GM18520 (cell line): ENCODE results near the gene ZBTB7B.

Source experiments
- ATAC-seq: cut with Tn5 transposase; IDR thresholded peaks from one replicate; pipeline ENCODE4 v1.9.1; 2021; ENCODE audit not compliant: unreplicated experiment

Gene ZBTB7B

GRCh38 chr1:155002464-155003226, at the start of gene ZBTB7B:
Gene ZBTB7B (plus strand): TSS chr1:155002802. CDS start chr1:155014661, 11,859 bp downstream.
- no peak for ATAC-seq

- no peak for ATAC-seq
These were observed 49.0 kb upstream of the ZBTB7B start for GRCh38 chr1:154953611-154954038.

- ATAC-seq = no peak
These were observed 48.1 kb upstream of the ZBTB7B start for GRCh38 chr1:154954541-154954940.

GRCh38 chr1:154955039-154955717, 47.4 kb upstream of the ZBTB7B start:
- no peak for ATAC-seq

- ATAC-seq = peak; percentile 53
These were observed 46.7 kb upstream of the ZBTB7B start, which contains the start of gene PBXIP1 for GRCh38 chr1:154955718-154956543. Gene PBXIP1 (minus strand): TSS chr1:154956099. CDS start chr1:154953721, 2,378 bp downstream.

GRCh38 chr1:154956544-154956941, 46.1 kb upstream of the ZBTB7B start:
- ATAC-seq = no peak

GRCh38 chr1:154957091-154957657, 45.4 kb upstream of the ZBTB7B start:
- no peak for ATAC-seq

- no peak for ATAC-seq
These were observed 44.6 kb upstream of the ZBTB7B start for GRCh38 chr1:154958036-154958435.

- no peak for ATAC-seq
These were observed 43.7 kb upstream of the ZBTB7B start for GRCh38 chr1:154958681-154959425.

- no peak for ATAC-seq
These were observed 43.2 kb upstream of the ZBTB7B start for GRCh38 chr1:154959426-154959780.

GRCh38 chr1:154960446-154961136, 42.0 kb upstream of the ZBTB7B start:
- no peak for ATAC-seq

- peak; percentile 69 for ATAC-seq
These were observed 41.1 kb upstream of the ZBTB7B start, which contains the start of gene PYGO2 for GRCh38 chr1:154961207-154962155. Gene PYGO2 (minus strand): TSS chr1:154961782. CDS start chr1:154961576, 206 bp downstream.

GRCh38 chr1:154962156-154962749, 40.3 kb upstream of the ZBTB7B start:
- ATAC-seq = peak; percentile 1

GRCh38 chr1:154962795-154963330, 39.7 kb upstream of the ZBTB7B start:
- ATAC-seq = no peak

GRCh38 chr1:154963643-154964042, 39.0 kb upstream of the ZBTB7B start:
- ATAC-seq = no peak

GRCh38 chr1:154964359-154964758, 38.2 kb upstream of the ZBTB7B start:
- ATAC-seq = no peak

GRCh38 chr1:154966111-154966510, 36.5 kb upstream of the ZBTB7B start:
- no peak for ATAC-seq
